GM10266 (cell line): ENCODE results near the gene KAZN.

Source experiments
- DNase-seq: peaks from one replicate; pipeline ENCODE4 v3.0.0; 2012; ENCODE audit errors: extremely low spot score
- CTCF ChIP-seq: IDR thresholded peaks from 2 replicates; pipeline ENCODE4 v1.5.1; 2012; ENCODE audit warnings: mild to moderate bottlenecking, low read depth; ENCODE audit not compliant: control insufficient read depth, insufficient read depth; ENCODE audit errors: missing control alignments

KAZN gene

GRCh38 chr1:14936815-14937214, 338.3 kb downstream of the KAZN start:
- no peak for DNase-seq
- TF ChIP-seq CTCF = no peak

- no peak for TF ChIP-seq CTCF
Observed at GRCh38 chr1:14937288-14937949, 338.9 kb downstream of the KAZN start.

GRCh38 chr1:14939527-14940284, 341.2 kb downstream of the KAZN start:
- no peak for TF ChIP-seq CTCF
- DNase-seq = no peak

More at GRCh38 chr1:14937288-14937949, 338.9 kb downstream of the KAZN start:
- DNase-seq = no peak

GRCh38 chr1:14940285-14940870, 341.9 kb downstream of the KAZN start:
- no peak for TF ChIP-seq CTCF
- no peak for DNase-seq

- DNase-seq = no peak
- TF ChIP-seq CTCF = no peak
Observed at GRCh38 chr1:14941864-14942263, 343.4 kb downstream of the KAZN start.

- DNase-seq = no peak
- TF ChIP-seq CTCF = no peak
Observed at GRCh38 chr1:14944471-14944985, 346.0 kb downstream of the KAZN start.
